Pons (tissue), 1 donor: Measurements from ENCODE around the gene WNT2B.
"Not testable (repeated sequence)": the region's sequence is repeated elsewhere in the genome, so short reads cannot be mapped to it uniquely, and the experiment has no call there.

Source experiments
- DNase-seq: peaks from one replicate; pipeline ENCODE4 v3.0.0-alpha.2; 2016; ENCODE audit warnings: low spot score

The WNT2B gene

GRCh38 chr1:112508278-112509004 lies at the start of gene WNT2B:
Gene WNT2B (plus strand): TSS chr1:112508965. CDS start chr1:112509263, 298 bp downstream.
- no peak for DNase-seq

GRCh38 chr1:112460615-112461014 lies 48.1 kb upstream of the WNT2B start:
- no peak for DNase-seq

GRCh38 chr1:112461200-112461871 lies 47.4 kb upstream of the WNT2B start:
- DNase-seq = no peak

GRCh38 chr1:112462953-112463279 lies 45.8 kb upstream of the WNT2B start:
- no peak for DNase-seq

- no peak for DNase-seq
Observed at GRCh38 chr1:112464501-112464900, 44.3 kb upstream of the WNT2B start.

- peak; percentile 69 for DNase-seq
Observed at GRCh38 chr1:112465122-112465521, 43.6 kb upstream of the WNT2B start.

- peak; percentile 95 for DNase-seq
Observed at GRCh38 chr1:112466078-112466660, 42.6 kb upstream of the WNT2B start.

GRCh38 chr1:112470324-112470723 lies 38.4 kb upstream of the WNT2B start:
- DNase-seq = not testable (repeated sequence)

GRCh38 chr1:112470966-112471365 lies 37.8 kb upstream of the WNT2B start:
- no peak for DNase-seq

- no peak for DNase-seq
Observed at GRCh38 chr1:112472142-112472541, 36.6 kb upstream of the WNT2B start.

GRCh38 chr1:112477550-112477949 lies 31.2 kb upstream of the WNT2B start:
- no peak for DNase-seq

- no peak for DNase-seq
Observed at GRCh38 chr1:112478314-112478713, 30.5 kb upstream of the WNT2B start.

GRCh38 chr1:112486063-112486462 lies 22.7 kb upstream of the WNT2B start:
- not testable (repeated sequence) for DNase-seq

- DNase-seq = not testable (repeated sequence)
Observed at GRCh38 chr1:112487686-112488085, 21.1 kb upstream of the WNT2B start.

GRCh38 chr1:112488141-112488540 lies 20.6 kb upstream of the WNT2B start:
- DNase-seq = no peak

GRCh38 chr1:112492076-112492475 lies 16.7 kb upstream of the WNT2B start:
- DNase-seq = no peak

GRCh38 chr1:112493351-112493750 lies 15.4 kb upstream of the WNT2B start:
- no peak for DNase-seq

GRCh38 chr1:112496290-112496689 lies 12.5 kb upstream of the WNT2B start:
- DNase-seq = no peak

- peak; percentile 62 for DNase-seq
Observed at GRCh38 chr1:112501810-112502641, 6.7 kb upstream of the WNT2B start.

GRCh38 chr1:112502826-112503225 lies 5.9 kb upstream of the WNT2B start:
- DNase-seq = no peak

GRCh38 chr1:112504001-112504660 lies 4.6 kb upstream of the WNT2B start:
- DNase-seq = no peak
